ENCODE data around the gene ACBD6.

DNA sequence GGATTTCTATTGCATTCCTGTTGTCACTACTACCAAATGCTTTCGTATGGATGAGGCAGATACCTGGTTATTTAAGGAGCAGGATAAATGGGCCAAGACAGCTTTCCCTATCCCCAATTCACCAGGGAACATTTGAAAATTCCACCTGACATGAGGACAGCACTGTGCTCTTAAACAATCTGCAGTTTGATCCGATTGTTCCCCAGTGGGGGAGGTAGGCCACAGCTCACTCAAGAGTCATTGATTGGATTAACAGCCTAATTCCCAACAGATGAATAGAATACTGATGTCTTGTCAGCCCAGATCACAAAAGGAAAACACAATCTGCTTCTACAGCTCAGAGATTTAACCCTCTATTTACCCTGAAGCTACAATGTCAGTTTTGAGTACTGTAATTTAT, 148.4 kb downstream of the ACBD6 start:
- TF ChIP-seq CTCF (IDR thresholded peaks at IDR 0.05; ENCODE audit: low read depth, low read length, poor library complexity, severe bottlenecking) = no peak
- TF ChIP-seq EZH2phosphoT487 (IDR thresholded peaks at IDR 0.05; ENCODE audit: borderline replicate concordance, low read length) = no peak

Measured in DOHH2 (cell line).